ENCODE measurements around the gene ZNF189.

The ZNF189 gene

GRCh38 chr9:101427358-101427757, 28.7 kb downstream of the ZNF189 start:
- Histone ChIP-seq H3K4me1 (ENCODE audit: insufficient read depth, low read length) (no peaks in the 10 kb centered on the region), H3K9me3 (ENCODE audit: insufficient read depth, low read length, severe bottlenecking) (no peaks in the 10 kb centered on the region), H3K36me3 (ENCODE audit: insufficient read depth, low read length) (no peaks in the 10 kb centered on the region), H3K27ac (ENCODE audit: low read length) (no peak overlapping the region), H3K27me3 (ENCODE audit: insufficient read depth, low read length, poor library complexity) (no peaks in the 10 kb centered on the region), H3K4me3 (ENCODE audit: low read depth in 1 of 2, low read length in 2 of 2) (no peak overlapping the region), H4K20me1 (ENCODE audit: insufficient read depth, low read length) (no peaks in the 10 kb centered on the region), H3K9ac (ENCODE audit: low read depth, low read length) (no peak overlapping the region), H3K4me2 (ENCODE audit: insufficient read depth, low read length) (no peak overlapping the region), H3K79me2 (ENCODE audit: insufficient read depth, low read length) (no peaks in the 10 kb centered on the region), H2AFZ (ENCODE audit: low read depth, low read length) (no peak overlapping the region)
- DNase-seq (no peak), ATAC-seq (ENCODE audit: insufficient read depth, low read depth) (no peak)
- TF ChIP-seq CTCF (IDR thresholded peaks at IDR 0.05; ENCODE audit: borderline replicate concordance, extremely low read depth, low read length, poor library complexity, severe bottlenecking) (no peak), EZH2 (IDR thresholded peaks at IDR 0.05; ENCODE audit: borderline replicate concordance, low read depth, low read length, severe bottlenecking) (no peak)

DNA sequence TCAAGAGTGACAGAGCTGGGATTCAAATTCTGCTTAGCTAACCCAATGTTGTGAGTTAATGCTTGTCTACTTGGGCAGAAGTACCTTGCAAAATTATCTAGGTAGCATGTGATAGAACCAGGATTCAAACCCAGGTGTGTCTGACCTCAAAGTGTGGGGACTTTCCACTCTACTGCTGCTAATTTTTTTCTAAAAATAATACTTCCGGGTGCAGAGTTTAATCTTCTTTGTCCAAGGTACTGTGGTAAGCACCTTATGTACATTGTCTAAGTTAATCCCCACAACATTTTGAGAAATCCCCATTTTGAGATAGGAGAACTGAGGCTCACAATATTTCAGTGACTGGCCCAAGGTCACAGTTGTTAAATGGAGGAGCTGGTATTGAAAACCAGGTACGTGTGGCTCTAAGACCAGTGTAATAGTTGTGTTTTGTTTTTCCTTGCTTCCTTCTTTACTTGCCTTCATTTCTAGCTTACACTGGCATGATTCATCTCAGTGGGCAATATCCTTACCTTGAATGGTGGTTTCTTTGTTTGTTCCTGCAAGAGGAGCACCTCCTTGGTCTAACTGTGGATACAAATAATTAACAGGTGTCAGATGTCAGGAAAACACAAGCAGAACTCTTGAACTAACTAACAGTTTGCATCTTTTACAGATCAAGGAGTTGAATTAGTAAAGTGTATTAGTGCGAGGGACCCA, 29.5 kb downstream of the ZNF189 start:
- DNase-seq (no peak), ATAC-seq (ENCODE audit: insufficient read depth, low read depth) (no peak)
- Histone ChIP-seq H3K27ac (ENCODE audit: low read length) (no peak overlapping the region), H3K36me3 (ENCODE audit: insufficient read depth, low read length) (no peaks in the 10 kb centered on the region), H3K4me3 (ENCODE audit: low read depth in 1 of 2, low read length in 2 of 2) (no peak overlapping the region), H2AFZ (ENCODE audit: low read depth, low read length) (no peak overlapping the region), H3K9ac (ENCODE audit: low read depth, low read length) (no peak overlapping the region), H3K27me3 (ENCODE audit: insufficient read depth, low read length, poor library complexity) (no peaks in the 10 kb centered on the region), H3K4me1 (ENCODE audit: insufficient read depth, low read length) (no peaks in the 10 kb centered on the region), H4K20me1 (ENCODE audit: insufficient read depth, low read length) (no peaks in the 10 kb centered on the region), H3K9me3 (ENCODE audit: insufficient read depth, low read length, severe bottlenecking) (no peaks in the 10 kb centered on the region), H3K4me2 (ENCODE audit: insufficient read depth, low read length) (no peak overlapping the region), H3K79me2 (ENCODE audit: insufficient read depth, low read length) (no peaks in the 10 kb centered on the region)
- TF ChIP-seq EZH2 (IDR thresholded peaks at IDR 0.05; ENCODE audit: borderline replicate concordance, low read depth, low read length, severe bottlenecking): no peak
- no peak for TF ChIP-seq CTCF (IDR thresholded peaks at IDR 0.05; ENCODE audit: borderline replicate concordance, extremely low read depth, low read length, poor library complexity, severe bottlenecking)

DNA sequence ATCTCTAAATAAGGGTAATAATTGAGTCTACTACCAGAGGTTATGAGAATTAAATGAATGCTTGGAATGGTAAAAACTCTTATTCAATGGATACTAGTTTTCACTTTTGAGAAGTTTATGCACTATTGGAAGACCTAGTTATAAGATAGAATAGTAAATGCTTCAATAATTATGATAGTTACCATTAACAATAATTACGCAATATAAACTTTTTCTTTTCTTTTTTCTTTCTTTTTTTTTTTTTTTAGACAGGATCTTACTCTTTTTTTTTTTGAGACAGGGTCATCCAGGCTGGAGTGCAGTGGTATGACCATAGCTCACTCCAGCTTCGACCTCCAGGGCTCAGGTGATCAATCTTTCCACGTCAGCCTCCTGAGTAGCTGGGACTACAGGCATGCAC, 30.3 kb downstream of the ZNF189 start:
- H4K20me1 ChIP-seq (ENCODE audit: insufficient read depth, low read length): no peaks in the 10 kb centered on the region
- no peak for ATAC-seq (ENCODE audit: insufficient read depth, low read depth)
- H3K4me2 ChIP-seq (ENCODE audit: insufficient read depth, low read length): no peak overlapping the region
- H3K9me3 ChIP-seq (ENCODE audit: insufficient read depth, low read length, severe bottlenecking): no peaks in the 10 kb centered on the region
- H3K36me3 ChIP-seq (ENCODE audit: insufficient read depth, low read length): no peaks in the 10 kb centered on the region
- H3K79me2 ChIP-seq (ENCODE audit: insufficient read depth, low read length): no peaks in the 10 kb centered on the region
- H3K9ac ChIP-seq (ENCODE audit: low read depth, low read length): no peak overlapping the region
- no peaks in the 10 kb centered on the region for H3K27me3 ChIP-seq (ENCODE audit: insufficient read depth, low read length, poor library complexity)
- no peaks in the 10 kb centered on the region for H3K4me1 ChIP-seq (ENCODE audit: insufficient read depth, low read length)
- DNase-seq: no peak
- no peak overlapping the region for H3K4me3 ChIP-seq (ENCODE audit: low read depth in 1 of 2, low read length in 2 of 2)
- no peak overlapping the region for H2AFZ ChIP-seq (ENCODE audit: low read depth, low read length)
- TF ChIP-seq CTCF (IDR thresholded peaks at IDR 0.05; ENCODE audit: borderline replicate concordance, extremely low read depth, low read length, poor library complexity, severe bottlenecking) (no peak), EZH2 (IDR thresholded peaks at IDR 0.05; ENCODE audit: borderline replicate concordance, low read depth, low read length, severe bottlenecking) (no peak)
- H3K27ac ChIP-seq (ENCODE audit: low read length): no peak overlapping the region
